Measurements from ENCODE around the gene TAS1R3. TPM values are rescaled to one million over a fixed set of nuclear protein-coding genes. Genes with fewer than 3 reads are reported as not detected.

TAS1R3 gene
- total RNA-seq, 2 experiments from 2014 or later = 0.99 to 1.1 TPM

GRCh38 chr1:1371746-1372711 is 40.9 kb downstream of the TAS1R3 start:
- H3K4me3 ChIP-seq (ENCODE audit: low read depth, low read length, poor library complexity, severe bottlenecking) = peak overlapping the region; percentile 43
- peak overlapping the region; percentile 66 for H3K4me2 ChIP-seq (ENCODE audit: low read length)
- peak overlapping the region; percentile 26 for H3K27ac ChIP-seq (ENCODE audit: low read depth, low read length, poor library complexity, severe bottlenecking)
- no peaks in the 10 kb centered on the region for H3K9me2 ChIP-seq (ENCODE audit: insufficient read depth, low read length)
- H3K4me1 ChIP-seq (ENCODE audit: insufficient read depth, low read length, poor library complexity, severe bottlenecking) = peaks cover 38% of the 10 kb centered on the region
- peaks cover 49% of the 10 kb centered on the region for H3K36me3 ChIP-seq (ENCODE audit: insufficient read depth, low read length)
- no TSS peak for BruUV-seq (replicated peaks)
- TF ChIP-seq EZH2phosphoT487 (IDR thresholded peaks at IDR 0.05; ENCODE audit: borderline replicate concordance, low read depth, low read length) = no peak
- TF ChIP-seq CTCF (conservative IDR thresholded peaks at IDR 0.05; ENCODE audit: low read length) = peak; percentile 93
- ChIA-PET CTCF (ENCODE audit: unreplicated experiment) (no interaction called here), POLR2A (interaction anchor here (0.6 kb wide), 2 partner anchors 26 to 27 kb away, joined by 3 read pairs; partner anchors contain the start of gene CCNL2)
- H4K20me1 ChIP-seq (ENCODE audit: insufficient read depth, low read length) = no peaks in the 10 kb centered on the region
- DNase-seq (ENCODE audit: low spot score) = peak; percentile 77
- H2AFZ ChIP-seq (ENCODE audit: low read length) = no peak overlapping the region
- peaks cover 20% of the 10 kb centered on the region for H3K79me2 ChIP-seq (ENCODE audit: insufficient read depth, low read depth, low read length)
- intact Hi-C loops (cut with micrococcal nuclease; ENCODE audit: unreplicated experiment) = loop anchor here (1.0 to 2.0 kb wide), 2 partner anchors 23 to 91 kb away; partner anchors contain the start of gene DVL1
- H3K9me3 ChIP-seq (ENCODE audit: low read length) = peaks cover 3% of the 10 kb centered on the region; the same call in 1 of the 2 replicates

GRCh38 chr1:1373051-1373814 is 42.2 kb downstream of the TAS1R3 start:
- peak overlapping the region; percentile 99 for H3K4me3 ChIP-seq (ENCODE audit: low read depth, low read length, poor library complexity, severe bottlenecking)
- peaks cover 38% of the 10 kb centered on the region for H3K4me1 ChIP-seq (ENCODE audit: insufficient read depth, low read length, poor library complexity, severe bottlenecking)
- POLR2A ChIA-PET = no interaction called here
- peak overlapping the region; percentile 94 for H3K4me2 ChIP-seq (ENCODE audit: low read length)
- H3K9me2 ChIP-seq (ENCODE audit: insufficient read depth, low read length) = no peaks in the 10 kb centered on the region
- DNase-seq (ENCODE audit: low spot score) = no peak
- H3K9me3 ChIP-seq (ENCODE audit: low read length) = no peaks in the 10 kb centered on the region
- H3K36me3 ChIP-seq (ENCODE audit: insufficient read depth, low read length) = peaks cover 49% of the 10 kb centered on the region
- intact Hi-C loops (cut with micrococcal nuclease; ENCODE audit: unreplicated experiment) = loop anchor here (2.0 kb wide), 1 partner anchor 90 kb away; no protein-coding TSS in a partner anchor
- TF ChIP-seq EZH2phosphoT487 (IDR thresholded peaks at IDR 0.05; ENCODE audit: borderline replicate concordance, low read depth, low read length) = no peak
- TF ChIP-seq CTCF (conservative IDR thresholded peaks at IDR 0.05; ENCODE audit: low read length) = no peak
- no peak overlapping the region for H2AFZ ChIP-seq (ENCODE audit: low read length)
- no peak overlapping the region for H3K27ac ChIP-seq (ENCODE audit: low read depth, low read length, poor library complexity, severe bottlenecking)
- no TSS peak for BruUV-seq (replicated peaks)
- CTCF ChIA-PET (ENCODE audit: unreplicated experiment) = no interaction called here
- H3K79me2 ChIP-seq (ENCODE audit: insufficient read depth, low read depth, low read length) = peaks cover 20% of the 10 kb centered on the region
- no peaks in the 10 kb centered on the region for H4K20me1 ChIP-seq (ENCODE audit: insufficient read depth, low read length)

All from OCI-LY7 (cell line).